RPMI8226 (cell line): ENCODE data around the gene NFATC3.
A peak's percentile ranks its signal among the peaks of the same experiment; 100 is the strongest.
"Not testable (repeated sequence)": the region's sequence is repeated elsewhere in the genome, so short reads cannot be mapped to it uniquely, and the experiment has no call there.

Source experiments
- DNase-seq: peaks from one replicate; pipeline ENCODE4 v3.0.0-alpha.2; 2015

The NFATC3 gene

DNA sequence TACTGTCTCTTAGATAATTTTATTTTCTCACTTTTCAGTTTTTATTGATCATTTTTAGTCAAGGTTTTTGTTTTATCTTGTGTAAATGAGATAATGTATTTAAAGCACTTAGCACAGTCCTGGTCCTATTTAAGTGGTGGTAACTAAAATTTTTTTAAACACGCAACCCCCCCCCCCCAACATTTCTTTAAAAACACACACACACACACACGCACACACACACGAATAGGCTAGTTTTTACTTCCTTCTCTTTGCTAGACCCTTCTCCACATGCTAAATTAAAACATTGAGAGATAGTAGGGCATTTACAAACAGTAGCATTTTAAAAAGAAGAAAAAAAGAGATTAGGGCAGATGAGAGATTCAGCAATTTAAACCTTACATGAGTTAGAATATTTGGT lies 5.0 kb downstream of the NFATC3 start:
- DNase-seq = peak; percentile 54

DNA sequence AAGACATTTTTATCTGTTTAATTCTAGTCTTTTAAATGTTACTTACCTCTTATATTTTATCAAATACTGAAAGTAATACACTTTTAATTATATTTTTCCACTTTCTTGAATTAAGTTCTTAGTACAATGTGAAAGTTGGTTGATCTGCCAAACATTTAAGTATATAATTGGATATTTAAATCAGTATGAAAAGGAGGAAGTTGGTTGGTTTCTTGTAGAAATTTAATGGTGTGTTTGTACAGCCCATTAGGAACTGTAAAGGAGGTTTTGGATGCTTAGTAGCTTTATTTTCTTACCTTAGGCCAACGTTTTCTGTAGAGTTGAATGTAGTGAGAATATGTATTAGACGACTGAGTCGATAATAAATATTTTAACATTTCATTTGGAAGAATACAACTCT lies 5.4 kb downstream of the NFATC3 start:
- DNase-seq = no peak

DNA sequence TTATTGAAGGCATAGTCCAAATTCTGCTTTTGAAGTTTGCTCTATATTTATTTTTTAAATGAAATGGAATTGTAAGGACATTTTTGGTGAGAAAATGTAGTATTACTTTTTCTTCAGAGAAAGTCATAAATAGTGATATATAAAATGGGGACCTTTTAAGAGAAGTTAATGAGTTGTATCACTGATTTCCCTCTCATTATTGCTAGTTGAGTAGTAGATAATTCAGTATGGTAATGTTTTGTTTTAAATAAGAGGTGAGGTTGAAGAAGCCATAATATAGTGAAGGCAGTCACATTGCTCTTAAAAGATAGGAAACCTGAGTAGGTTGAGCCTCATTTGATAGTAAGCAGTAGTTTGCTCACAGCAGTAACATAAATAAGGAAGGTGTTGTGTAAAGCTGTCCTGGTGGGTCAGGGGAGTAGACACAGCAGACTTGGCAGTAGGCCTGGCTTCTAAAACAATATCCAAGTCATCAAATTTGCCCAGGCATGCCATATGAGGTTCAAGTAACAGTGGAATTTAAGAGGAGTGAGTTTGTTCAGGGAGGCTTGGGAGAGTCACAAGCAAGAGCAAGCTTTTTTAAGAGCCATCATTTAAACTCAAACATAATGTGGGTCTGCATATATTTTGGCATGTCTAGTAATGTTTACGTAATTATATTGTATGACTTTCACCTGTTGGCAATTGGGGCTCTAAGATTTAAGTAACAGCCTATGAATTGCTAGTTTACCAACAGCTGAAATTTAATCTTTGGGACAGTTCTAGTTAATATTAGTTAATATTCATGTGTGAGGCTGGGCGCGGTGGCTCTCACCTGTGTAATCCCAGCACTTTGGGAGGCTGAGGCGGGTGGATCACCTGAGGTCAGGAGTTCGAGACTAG lies 6.5 kb downstream of the NFATC3 start:
- peak; percentile 79 for DNase-seq

GRCh38 chr16:68092275-68092674 lies 7.1 kb downstream of the NFATC3 start:
- DNase-seq = not testable (repeated sequence)

DNA sequence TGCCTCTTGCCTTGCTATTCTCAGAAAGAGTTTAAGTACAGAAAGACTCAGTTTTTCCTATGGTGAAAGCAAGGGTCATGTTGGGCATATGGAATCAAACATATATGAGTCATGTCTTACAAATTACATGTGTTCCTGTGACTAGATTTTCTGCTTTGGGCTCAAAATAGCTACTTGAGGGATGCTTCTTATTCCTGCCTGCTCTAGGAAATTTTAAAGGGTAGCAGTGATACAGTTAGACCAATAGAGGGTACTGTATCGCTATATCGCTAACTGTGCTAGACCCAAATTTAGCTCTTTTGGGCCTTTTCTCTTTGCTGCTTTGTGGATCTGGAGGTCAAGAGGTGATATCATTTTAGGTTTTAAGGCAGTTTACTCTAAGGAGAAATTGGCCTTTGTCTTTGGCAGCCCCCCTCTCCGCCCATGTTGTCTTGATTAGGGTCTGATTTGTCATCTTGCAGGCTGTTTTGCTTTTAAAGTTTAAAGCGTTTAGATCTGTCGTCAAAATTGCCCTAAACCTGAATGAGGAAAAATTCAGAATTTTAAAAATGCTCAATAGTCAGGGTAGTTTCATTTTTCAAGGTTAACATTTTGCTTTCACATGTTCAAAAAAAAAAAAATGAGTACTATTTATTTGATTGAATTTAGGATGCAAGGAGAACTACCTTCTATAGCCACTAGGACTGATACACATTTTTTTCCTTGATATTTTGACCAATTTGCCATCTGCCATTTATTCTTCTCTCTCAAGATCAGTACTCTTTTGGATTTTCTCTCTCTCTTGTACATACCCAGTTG lies 8.8 kb downstream of the NFATC3 start:
- DNase-seq = no peak

- no peak for DNase-seq
These were observed 9.4 kb downstream of the NFATC3 start for GRCh38 chr16:68094614-68094934.

DNA sequence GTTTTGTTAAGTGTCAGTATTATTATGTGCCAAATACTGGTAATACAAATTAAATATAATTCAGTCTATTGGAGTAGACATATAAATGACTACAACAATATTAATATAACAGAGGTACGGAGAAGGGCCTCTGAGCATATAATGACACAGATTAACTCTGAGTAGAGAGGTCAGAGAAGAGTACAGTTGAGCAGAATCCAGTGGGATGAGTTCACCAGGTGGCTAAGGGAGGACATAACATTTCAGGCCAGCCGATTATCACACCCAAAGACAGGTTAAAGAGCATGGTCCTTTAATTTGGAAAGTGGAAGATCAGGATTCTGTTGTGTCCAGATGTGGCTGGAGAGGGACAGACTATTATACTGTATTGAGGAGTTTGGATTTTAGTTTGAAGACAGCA lies 11.3 kb downstream of the NFATC3 start:
- DNase-seq = no peak

- DNase-seq = no peak
These were observed 11.9 kb downstream of the NFATC3 start for GRCh38 chr16:68097088-68097487.

GRCh38 chr16:68097895-68098294 lies 12.7 kb downstream of the NFATC3 start:
- no peak for DNase-seq

- no peak for DNase-seq
These were observed 15.3 kb downstream of the NFATC3 start for GRCh38 chr16:68100488-68100887.

DNA sequence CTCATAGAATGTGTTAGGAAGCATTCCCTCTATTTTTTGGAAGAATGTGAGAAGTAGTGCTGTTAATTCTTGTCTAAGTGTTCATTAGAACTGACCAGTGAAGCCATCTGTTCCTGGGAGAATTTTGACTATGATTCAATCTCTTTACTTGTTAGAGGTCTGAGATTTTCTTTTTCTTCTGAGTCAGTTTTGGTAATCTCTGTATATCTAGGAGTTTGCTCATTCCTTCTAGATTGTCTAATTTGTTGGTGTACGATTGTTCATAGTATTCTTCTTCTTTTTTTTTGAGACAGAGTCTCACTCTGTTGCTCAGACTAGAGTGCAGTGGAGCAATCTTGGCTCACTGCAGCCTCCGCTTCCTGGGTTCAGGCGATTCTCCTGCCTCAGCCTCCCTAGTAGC lies 20.4 kb downstream of the NFATC3 start:
- DNase-seq = no peak

DNA sequence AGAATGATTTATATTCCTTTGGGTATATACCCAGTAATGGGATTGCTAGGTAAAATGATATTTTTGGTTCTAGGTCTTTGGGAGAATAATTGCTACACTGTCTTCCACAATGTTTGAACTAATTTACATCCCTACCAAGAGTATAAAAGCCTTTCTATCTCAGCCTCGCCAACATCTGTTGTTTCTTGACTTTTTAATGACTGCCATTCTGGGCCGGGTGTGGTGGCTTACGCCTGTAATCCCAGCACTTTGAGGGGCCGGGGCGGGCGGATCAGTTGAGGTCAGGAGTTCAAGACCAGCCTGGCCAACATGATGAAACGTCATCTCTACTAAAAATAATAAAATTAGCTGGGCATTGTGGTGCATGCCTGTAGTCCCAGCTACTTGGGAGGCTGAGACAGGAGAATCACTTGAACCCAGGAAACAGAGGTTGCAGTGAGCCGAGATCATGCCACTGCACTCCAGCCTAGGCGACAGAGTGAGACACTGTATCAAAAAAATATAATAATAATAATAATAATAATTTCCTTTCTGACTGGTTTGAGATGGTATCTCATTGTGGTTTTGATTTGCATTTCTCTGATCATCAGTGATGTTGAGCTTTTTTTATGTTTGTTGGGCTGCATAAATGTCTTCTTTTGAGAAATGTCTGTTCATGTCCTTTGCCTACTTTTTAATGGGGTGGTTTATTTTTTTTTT lies 22.2 kb downstream of the NFATC3 start:
- not testable (repeated sequence) for DNase-seq

DNA sequence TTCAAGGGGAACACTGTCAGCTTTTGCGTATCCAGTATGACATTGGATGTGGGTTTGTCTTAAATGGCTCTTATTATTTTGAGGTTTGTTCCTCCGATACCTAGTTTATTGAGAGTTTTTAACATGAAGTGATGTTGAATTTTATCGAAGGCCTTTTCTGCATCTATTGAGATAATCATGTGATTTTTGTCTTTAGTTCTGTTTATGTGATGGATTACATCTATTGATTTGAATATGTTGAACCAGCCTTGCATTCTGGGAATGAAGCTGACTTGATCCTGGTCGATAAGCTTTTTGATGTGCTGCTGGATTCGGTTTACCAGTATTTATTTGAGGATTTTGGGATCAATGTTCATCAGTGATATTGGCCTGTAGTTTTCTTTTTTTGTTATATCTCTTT lies 24.0 kb downstream of the NFATC3 start:
- DNase-seq = not testable (repeated sequence)

DNA sequence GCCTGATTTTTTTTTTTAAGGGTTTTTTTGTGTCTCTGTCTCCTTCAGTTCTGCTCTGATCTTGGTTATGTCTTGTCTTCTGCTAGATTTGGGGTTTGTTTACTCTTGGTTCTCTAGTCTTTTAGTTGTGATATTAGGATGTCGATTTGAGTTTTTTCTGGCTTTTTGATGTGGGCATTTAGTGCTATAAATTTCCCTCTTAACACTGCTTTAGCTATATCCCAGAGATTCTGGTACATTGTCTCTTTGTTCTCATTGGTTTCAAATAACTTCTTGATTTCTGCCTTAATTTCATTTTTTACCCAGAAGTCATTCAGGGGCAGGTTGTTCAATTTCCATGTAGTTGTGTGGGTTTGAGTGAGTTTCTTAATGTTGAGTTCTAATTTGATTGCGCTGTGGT lies 25.4 kb downstream of the NFATC3 start:
- not testable (repeated sequence) for DNase-seq

GRCh38 chr16:68111379-68111778 lies 26.2 kb downstream of the NFATC3 start:
- no peak for DNase-seq

GRCh38 chr16:68113059-68113761 lies 28.0 kb downstream of the NFATC3 start:
- DNase-seq = no peak

GRCh38 chr16:68113765-68114240 lies 28.6 kb downstream of the NFATC3 start:
- DNase-seq = no peak

DNA sequence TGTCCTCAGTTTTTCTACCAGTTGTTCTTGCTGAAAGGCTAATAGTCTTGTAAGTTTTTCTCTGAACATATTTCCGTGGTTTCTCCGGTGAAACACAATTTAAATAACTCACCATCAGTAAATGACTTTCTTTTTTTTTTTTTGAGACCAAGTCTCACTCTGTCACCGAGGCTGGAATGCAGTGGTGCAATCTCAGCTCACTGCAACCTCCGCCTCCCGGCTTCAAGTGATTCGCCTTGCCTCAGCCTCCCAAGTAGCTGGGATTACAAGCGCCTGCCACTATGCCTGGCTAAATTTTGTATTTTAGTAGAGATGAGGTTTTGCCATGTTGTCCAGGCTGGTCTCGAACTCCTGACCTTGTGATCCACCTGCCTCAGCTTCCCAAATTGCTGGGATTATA lies 29.8 kb downstream of the NFATC3 start:
- not testable (repeated sequence) for DNase-seq

- no peak for DNase-seq
These were observed 30.7 kb downstream of the NFATC3 start for GRCh38 chr16:68115851-68116250.

- peak; percentile 50 for DNase-seq
These were observed 31.2 kb downstream of the NFATC3 start for GRCh38 chr16:68116256-68116867.

- DNase-seq = no peak
These were observed 32.7 kb downstream of the NFATC3 start for GRCh38 chr16:68117884-68118283.

DNA sequence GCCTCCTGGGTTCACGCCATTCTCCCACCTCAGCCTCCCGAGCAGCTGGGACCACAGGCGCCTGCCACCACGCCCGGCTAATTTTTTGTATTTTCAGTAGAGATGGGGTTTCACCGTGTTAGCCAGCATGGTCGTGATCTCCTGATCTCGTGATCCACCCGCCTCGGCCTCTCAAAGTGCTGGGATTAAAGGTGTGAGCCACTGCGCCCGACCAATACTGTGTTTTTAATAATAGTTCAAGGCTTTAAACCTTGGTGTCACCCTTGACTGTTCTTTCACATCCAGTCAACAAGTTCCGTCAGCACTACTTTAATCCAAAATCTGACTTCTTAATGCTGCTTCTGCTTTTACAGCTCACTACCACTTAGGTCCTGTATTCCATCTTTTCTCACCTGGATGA lies 33.8 kb downstream of the NFATC3 start:
- not testable (repeated sequence) for DNase-seq
